Measurements from ENCODE around the gene RIPK1.
"Not testable (repeated sequence)": the region's sequence is repeated elsewhere in the genome, so short reads cannot be mapped to it uniquely, and the experiment has no call there.

RIPK1 gene

GRCh38 chr6:3046295-3046694 is 22.0 kb upstream of the RIPK1 start:
- no peak for DNase-seq

- DNase-seq: not testable (repeated sequence)
Measured at GRCh38 chr6:3048009-3048408, 20.3 kb upstream of the RIPK1 start.

GRCh38 chr6:3052481-3053230 is 15.6 kb upstream of the RIPK1 start:
- DNase-seq: no peak

- DNase-seq: no peak
Measured at GRCh38 chr6:3053231-3053508, 15.1 kb upstream of the RIPK1 start.

- peak; percentile 63 for DNase-seq
Measured at GRCh38 chr6:3054229-3055157, 13.8 kb upstream of the RIPK1 start.

- DNase-seq: not testable (repeated sequence)
Measured at GRCh38 chr6:3055158-3055499, 13.2 kb upstream of the RIPK1 start.

GRCh38 chr6:3057063-3057770 is 11.1 kb upstream of the RIPK1 start:
- DNase-seq: no peak

- DNase-seq: no peak
Measured at GRCh38 chr6:3058957-3059356, 9.3 kb upstream of the RIPK1 start.

GRCh38 chr6:3060092-3060491 is 8.2 kb upstream of the RIPK1 start:
- DNase-seq: not testable (repeated sequence)

- no peak for DNase-seq
Measured at GRCh38 chr6:3061501-3061941, 6.8 kb upstream of the RIPK1 start.

- not testable (repeated sequence) for DNase-seq
Measured at GRCh38 chr6:3063340-3063732, 5.0 kb upstream of the RIPK1 start.

GRCh38 chr6:3063733-3064700 is 4.3 kb upstream of the RIPK1 start:
- DNase-seq: peak; percentile 53

GRCh38 chr6:3071568-3071967 is 3.3 kb downstream of the RIPK1 start:
- DNase-seq: no peak

GRCh38 chr6:3072798-3073197 is 4.5 kb downstream of the RIPK1 start:
- DNase-seq: no peak

GRCh38 chr6:3073382-3073781 is 5.1 kb downstream of the RIPK1 start:
- no peak for DNase-seq

- DNase-seq: no peak
Measured at GRCh38 chr6:3075772-3076113, 7.4 kb downstream of the RIPK1 start.

- no peak for DNase-seq
Measured at GRCh38 chr6:3076320-3076719, 8.0 kb downstream of the RIPK1 start.

- DNase-seq: no peak
Measured at GRCh38 chr6:3077430-3077829, 9.1 kb downstream of the RIPK1 start.

GRCh38 chr6:3078952-3079351 is 10.7 kb downstream of the RIPK1 start:
- DNase-seq: not testable (repeated sequence)

- DNase-seq: no peak
Measured at GRCh38 chr6:3079682-3080081, 11.4 kb downstream of the RIPK1 start.

GRCh38 chr6:3081960-3082359 is 13.7 kb downstream of the RIPK1 start:
- DNase-seq: no peak

- DNase-seq: no peak
Measured at GRCh38 chr6:3085074-3085473, 16.8 kb downstream of the RIPK1 start.
